Stimulated activated naive B cell treated with anti-CD40 and anti-IgM and Interleukin-4, amounts not matched to agents 10 μg/mL and 1 μg/mL and 100 μg/mL, for 72 hours (primary cell): ENCODE results near the gene KCNA5.

Source experiments
- ATAC-seq, 2 donors: fragments of 150-1000 bp; cut with Tn5 transposase; replicated peaks; 2 replicates each; pipeline ENCODE4 v1.10.0; 2021; ENCODE audit warnings: moderate library complexity in 1 of 2
- DNase-seq: peaks from one replicate; pipeline ENCODE4 v3.0.0; 2021
- H3K27ac Mint-ChIP-seq: one replicate; pipeline ENCODE4 v1.8.0; 2022; ENCODE audit warnings: mild to moderate bottlenecking, mixed read lengths
- H3K27me3 Mint-ChIP-seq, 2 donors: one replicate each; pipeline ENCODE4 v1.8.0; 2022; ENCODE audit warnings: mixed read lengths in 2 of 2
- H3K36me3 Mint-ChIP-seq, 2 donors: one replicate each; pipeline ENCODE4 v1.8.0; 2022; ENCODE audit warnings: mixed read lengths in 2 of 2, mild to moderate bottlenecking in 1 of 2
- H3K4me1 Mint-ChIP-seq, 2 donors: one replicate each; pipeline ENCODE4 v1.8.0; 2022; ENCODE audit warnings: mixed read lengths in 2 of 2, mild to moderate bottlenecking in 1 of 2
- H3K4me3 Mint-ChIP-seq, 2 donors: one replicate each; pipeline ENCODE4 v1.8.0; 2022; ENCODE audit warnings: mild to moderate bottlenecking in 2 of 2, mixed read lengths in 2 of 2, moderate library complexity in 1 of 2
- H3K9me3 Mint-ChIP-seq, 2 donors: one replicate each; pipeline ENCODE4 v1.8.0; 2022; ENCODE audit warnings: mixed read lengths in 2 of 2, mild to moderate bottlenecking in 1 of 2

KCNA5 gene

DNA sequence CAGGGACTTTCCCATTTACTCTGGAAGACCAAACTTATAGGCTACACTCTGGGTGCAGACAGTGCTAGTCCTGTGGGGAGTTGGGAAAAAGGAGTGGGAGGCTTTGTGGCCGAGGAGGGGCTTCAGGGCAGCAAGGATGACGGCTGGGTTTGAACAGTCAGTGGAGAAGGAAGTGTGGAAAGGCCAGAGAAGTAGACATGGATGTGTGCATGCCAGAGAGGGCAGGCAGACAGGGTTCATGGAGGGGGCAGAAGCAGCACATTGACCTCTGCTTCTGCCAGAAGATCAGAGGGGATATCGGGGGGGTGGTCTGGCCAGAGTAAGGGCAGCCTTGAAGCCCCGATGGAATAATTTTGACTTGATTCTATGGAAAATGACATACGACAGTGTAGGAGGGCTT is 27.2 kb upstream of the KCNA5 start:
- Mint-ChIP-seq H3K4me1 (peaks cover 0 to 2% of the 10 kb centered on the region in 2 donors), H3K27me3 (peaks cover 31 to 72% of the 10 kb centered on the region in 2 donors), H3K4me3 (no peak overlapping the region), H3K27ac (no peak overlapping the region), H3K9me3 (no peaks in the 10 kb centered on the region), H3K36me3 (no peaks in the 10 kb centered on the region)
- no peak for DNase-seq
- no peak for ATAC-seq

DNA sequence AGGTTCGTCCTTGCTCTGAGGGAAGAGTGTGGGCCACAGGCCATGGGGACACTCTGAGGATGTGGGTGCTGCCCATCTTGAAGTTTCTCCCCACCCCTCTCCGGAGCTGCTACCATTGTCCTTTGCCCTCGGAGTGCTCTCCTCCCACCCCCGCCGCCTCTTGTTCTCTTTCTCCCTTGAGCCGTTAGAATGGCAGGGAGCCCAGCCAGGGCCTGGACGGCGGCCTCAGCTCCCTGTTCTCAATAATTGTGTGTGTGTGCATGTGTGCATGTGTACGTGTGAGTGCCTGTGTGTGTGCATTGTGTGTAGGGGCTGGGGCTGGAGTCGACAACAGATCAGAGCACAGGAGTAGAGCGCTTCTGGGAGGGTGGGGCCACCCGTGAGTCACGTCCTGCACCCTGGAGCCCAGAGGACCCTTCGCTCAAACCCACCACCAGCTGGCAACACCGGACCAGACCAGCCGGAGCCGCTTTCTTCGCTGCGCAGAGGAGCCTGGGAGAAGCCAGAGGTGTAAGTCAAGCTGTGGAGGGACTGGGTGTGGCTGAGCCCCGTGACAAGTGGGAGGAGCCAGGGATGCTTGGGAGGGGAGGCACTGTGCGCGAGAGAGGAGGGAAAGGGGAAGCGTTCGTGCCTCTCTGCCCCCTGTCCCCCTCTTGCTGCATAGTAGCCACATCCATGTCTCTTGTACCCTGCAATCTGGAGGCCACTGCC is 25.9 kb upstream of the KCNA5 start:
- Mint-ChIP-seq H3K9me3 (no peaks in the 10 kb centered on the region), H3K27ac (no peak overlapping the region), H3K4me1 (peaks cover 0 to 4% of the 10 kb centered on the region in 2 donors), H3K27me3 (peaks cover 31 to 66% of the 10 kb centered on the region in 2 donors), H3K4me3 (no peak overlapping the region), H3K36me3 (no peaks in the 10 kb centered on the region)
- ATAC-seq (no peak), DNase-seq (no peak)

DNA sequence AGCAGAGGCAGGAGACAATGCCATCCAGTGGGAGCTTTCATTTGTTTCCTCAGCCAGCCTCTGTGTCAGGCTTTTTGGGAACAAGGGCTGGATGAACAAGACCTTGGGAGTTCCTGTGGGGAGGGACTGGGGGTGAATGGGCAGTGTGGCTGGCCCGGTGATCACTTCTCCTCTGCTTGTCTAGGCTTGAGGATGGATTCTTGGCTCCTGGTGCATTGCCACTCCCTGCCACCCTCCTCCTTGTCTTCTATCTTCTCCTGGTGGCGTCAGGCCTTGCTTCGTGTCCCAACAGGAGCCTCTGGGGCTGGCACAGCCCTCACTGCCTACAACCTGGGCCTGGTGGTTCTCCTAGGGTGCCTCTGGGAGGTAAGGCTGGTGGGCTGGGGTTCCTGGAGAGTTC is 25.0 kb upstream of the KCNA5 start:
- peaks cover 31 to 65% of the 10 kb centered on the region in 2 donors for H3K27me3 Mint-ChIP-seq
- H3K36me3 Mint-ChIP-seq, result no peaks in the 10 kb centered on the region
- H3K4me1 Mint-ChIP-seq, result peaks cover 0 to 4% of the 10 kb centered on the region in 2 donors
- no peak overlapping the region for H3K27ac Mint-ChIP-seq
- ATAC-seq, result no peak
- no peak overlapping the region for H3K4me3 Mint-ChIP-seq
- no peaks in the 10 kb centered on the region for H3K9me3 Mint-ChIP-seq
- no peak for DNase-seq

DNA sequence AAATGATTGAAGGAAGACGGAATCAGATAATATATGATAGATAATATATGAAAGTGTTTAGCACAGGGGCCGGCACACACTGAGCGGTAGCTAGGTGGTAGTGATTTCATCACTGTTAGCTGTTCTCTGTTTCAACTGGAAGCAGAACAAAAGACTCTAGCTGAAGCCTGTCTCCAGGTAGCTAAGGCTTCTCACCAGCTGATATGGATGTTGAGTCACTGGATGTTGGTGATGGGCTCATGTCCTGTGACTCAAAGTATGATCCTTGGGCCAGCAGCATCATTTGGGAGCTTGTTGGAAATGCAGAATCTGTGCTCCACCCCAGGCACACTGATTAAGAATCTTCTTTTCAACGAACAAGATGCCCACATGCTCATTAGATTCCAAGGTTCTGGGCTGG is 21.7 kb upstream of the KCNA5 start:
- ATAC-seq, result no peak
- Mint-ChIP-seq H3K27me3 (peaks cover 43 to 67% of the 10 kb centered on the region in 2 donors), H3K36me3 (no peaks in the 10 kb centered on the region), H3K4me3 (no peak overlapping the region), H3K4me1 (peaks cover 0 to 2% of the 10 kb centered on the region in 2 donors), H3K27ac (no peak overlapping the region), H3K9me3 (no peaks in the 10 kb centered on the region)
- no peak for DNase-seq

DNA sequence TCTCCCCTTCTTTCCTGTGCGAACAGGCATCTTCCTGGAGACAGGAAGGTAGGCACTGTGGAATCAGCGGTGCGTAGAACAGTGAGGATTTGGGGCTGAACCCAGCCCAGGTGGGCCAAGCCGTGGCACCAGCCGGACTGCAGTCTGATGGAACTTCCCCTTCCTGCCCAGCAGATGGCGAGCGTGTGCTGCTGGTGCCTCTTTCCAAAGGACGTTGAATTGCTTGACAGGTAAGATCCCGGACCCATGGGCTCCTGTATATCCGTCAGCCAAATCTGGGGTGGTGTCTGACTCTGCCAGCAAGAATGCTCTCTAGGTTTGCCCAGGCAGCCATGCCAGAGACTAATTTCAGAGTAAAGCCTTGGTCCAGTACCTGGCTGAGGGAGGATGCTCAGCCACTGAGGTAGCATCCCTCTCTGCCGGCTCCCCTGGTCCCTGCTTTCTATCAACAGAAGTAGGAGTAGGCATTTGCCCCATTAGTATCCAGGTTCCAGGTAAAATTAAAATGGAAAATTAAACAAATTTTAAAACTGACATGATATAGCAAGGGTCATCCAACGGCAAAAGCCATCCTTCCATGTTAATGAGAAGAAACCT is 21.1 kb upstream of the KCNA5 start:
- H3K27ac Mint-ChIP-seq, result no peak overlapping the region
- H3K4me1 Mint-ChIP-seq, result peaks cover 0 to 2% of the 10 kb centered on the region in 2 donors
- peak; percentile 73 to 82 for ATAC-seq

DNA sequence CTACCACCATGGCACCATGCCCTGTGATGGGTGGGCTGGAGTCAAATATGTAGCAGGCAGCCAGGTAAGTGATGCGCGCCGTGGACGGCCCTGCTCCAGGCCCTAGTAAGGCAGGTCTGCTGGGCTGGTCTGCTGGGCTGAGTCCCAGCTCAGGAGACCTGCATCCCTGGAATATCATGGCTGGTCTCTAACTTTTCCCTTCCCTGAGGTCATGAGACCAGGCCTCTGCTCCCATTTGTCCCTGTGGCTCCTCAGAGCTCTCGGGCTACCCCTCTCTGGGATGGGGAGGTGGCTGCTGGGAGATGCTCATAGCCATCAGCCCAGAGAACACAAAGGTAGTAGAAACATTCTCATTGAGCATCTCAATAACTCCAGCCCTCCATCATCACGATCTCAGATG is 19.8 kb upstream of the KCNA5 start:
- no peaks in the 10 kb centered on the region for H3K36me3 Mint-ChIP-seq
- H3K4me3 Mint-ChIP-seq, result no peak overlapping the region
- no peaks in the 10 kb centered on the region for H3K9me3 Mint-ChIP-seq
- peaks cover 40 to 59% of the 10 kb centered on the region in 2 donors for H3K27me3 Mint-ChIP-seq
- DNase-seq (no peak), ATAC-seq (no peak)
- peaks cover 0 to 2% of the 10 kb centered on the region in 2 donors for H3K4me1 Mint-ChIP-seq
- H3K27ac Mint-ChIP-seq, result no peak overlapping the region

More for the DNA sequence above, 21.1 kb upstream of the KCNA5 start:
- Mint-ChIP-seq H3K36me3 (no peaks in the 10 kb centered on the region), H3K27me3 (peaks cover 45 to 67% of the 10 kb centered on the region in 2 donors), H3K9me3 (no peaks in the 10 kb centered on the region), H3K4me3 (no peak overlapping the region)
- DNase-seq, result peak; percentile 20

DNA sequence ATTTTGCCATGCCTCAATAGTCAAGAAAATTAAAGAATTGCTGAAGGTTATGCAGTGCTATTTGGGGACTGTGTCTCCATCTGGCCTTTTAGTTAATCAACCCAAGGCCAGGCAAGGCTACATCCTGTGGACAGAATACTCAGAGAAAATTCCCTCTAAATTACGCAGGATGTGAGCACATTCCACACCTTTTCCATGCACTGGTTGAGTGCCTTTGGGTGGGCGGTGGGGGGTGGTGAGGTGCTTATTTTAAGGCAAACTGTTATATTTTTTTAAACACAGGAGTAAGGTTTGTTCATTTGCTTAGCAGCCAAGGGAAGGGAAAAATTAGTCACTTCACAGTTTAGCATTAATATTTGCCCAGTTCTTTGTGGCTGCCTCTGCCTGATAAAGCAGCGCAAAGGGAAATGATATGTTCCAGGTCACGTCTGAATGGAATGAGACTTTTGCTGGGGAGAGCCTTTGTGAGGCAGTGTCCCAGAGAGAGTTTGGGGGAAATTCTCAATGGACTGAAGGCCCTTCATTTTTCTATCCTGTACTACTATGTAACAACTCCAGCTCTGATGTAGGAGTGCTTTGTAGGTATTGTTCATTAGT is 17.2 kb upstream of the KCNA5 start:
- no peak for DNase-seq
- no peak for ATAC-seq
- peaks cover 0 to 2% of the 10 kb centered on the region in 2 donors for H3K4me1 Mint-ChIP-seq
- H3K4me3 Mint-ChIP-seq, result no peak overlapping the region
- no peaks in the 10 kb centered on the region for H3K9me3 Mint-ChIP-seq
- peaks cover 28 to 33% of the 10 kb centered on the region in 2 donors for H3K27me3 Mint-ChIP-seq
- H3K27ac Mint-ChIP-seq, result no peak overlapping the region
- H3K36me3 Mint-ChIP-seq, result no peaks in the 10 kb centered on the region

DNA sequence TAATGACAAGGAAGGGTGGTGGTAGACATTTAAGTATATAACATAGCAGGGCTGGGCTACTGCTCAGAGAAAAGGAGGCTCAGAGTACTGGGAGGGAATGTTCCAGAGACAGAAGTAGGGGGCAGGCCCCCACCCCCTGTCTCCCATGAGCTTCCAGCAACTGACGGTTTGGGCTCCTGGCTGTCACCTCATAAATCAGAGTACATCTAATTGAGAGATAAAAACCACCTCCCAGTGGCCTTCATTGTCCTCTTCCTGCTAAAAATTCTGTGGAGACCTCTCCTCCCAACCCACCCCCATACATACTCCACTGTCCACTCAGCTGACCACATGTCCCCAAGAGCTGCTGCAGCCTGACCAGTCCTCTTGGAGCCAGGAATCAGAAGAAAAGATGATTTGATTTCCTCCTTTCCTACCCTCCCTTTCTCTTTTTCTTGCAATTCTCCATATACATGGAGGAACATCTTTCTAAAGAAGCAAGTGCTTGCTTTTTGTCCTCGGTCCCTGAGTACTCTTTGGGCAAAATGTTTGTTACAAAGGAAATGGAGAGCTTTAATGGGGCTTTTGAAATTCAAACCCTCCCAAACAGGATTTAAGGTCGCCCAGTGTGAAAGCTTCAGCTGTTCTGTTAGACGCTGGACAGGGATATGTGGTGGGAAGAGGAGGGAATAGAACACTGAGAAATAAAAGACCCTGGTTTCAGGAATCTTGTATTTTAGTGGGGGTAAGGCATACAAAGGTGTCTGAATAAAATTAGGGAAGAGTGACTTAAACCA is 16.4 kb upstream of the KCNA5 start:
- DNase-seq (no peak), ATAC-seq (no peak)
- no peaks in the 10 kb centered on the region for H3K9me3 Mint-ChIP-seq
- peaks cover 25 to 31% of the 10 kb centered on the region in 2 donors for H3K27me3 Mint-ChIP-seq
- H3K36me3 Mint-ChIP-seq, result no peaks in the 10 kb centered on the region
- H3K4me1 Mint-ChIP-seq, result peaks cover 0 to 2% of the 10 kb centered on the region in 2 donors
- H3K4me3 Mint-ChIP-seq, result no peak overlapping the region
- H3K27ac Mint-ChIP-seq, result no peak overlapping the region

DNA sequence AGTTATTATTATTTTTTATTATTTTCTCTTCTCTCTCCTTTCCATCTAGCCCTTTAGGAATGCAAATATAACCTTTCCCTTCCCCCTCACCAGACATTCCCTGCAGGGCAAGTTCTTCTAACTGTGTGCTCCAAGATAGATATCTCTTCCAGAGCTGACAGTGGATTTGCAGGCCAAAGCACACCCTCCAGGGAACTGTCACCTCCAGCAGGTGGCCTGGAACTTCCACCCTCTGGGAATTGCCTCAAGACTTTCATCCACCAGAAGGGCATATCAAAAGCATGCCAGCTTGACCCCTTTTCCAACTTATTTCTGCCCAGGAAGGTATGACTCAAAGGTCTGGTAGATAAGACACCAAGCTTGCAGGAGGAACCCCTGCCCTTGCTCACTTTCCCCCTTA is 13.6 kb upstream of the KCNA5 start:
- DNase-seq (no peak), ATAC-seq (no peak)
- no peaks in the 10 kb centered on the region for H3K9me3 Mint-ChIP-seq
- H3K27ac Mint-ChIP-seq, result no peak overlapping the region
- peaks cover 2 to 5% of the 10 kb centered on the region in 2 donors for H3K4me1 Mint-ChIP-seq
- H3K4me3 Mint-ChIP-seq, result no peak overlapping the region
- H3K36me3 Mint-ChIP-seq, result no peaks in the 10 kb centered on the region
- peaks cover 20 to 26% of the 10 kb centered on the region in 2 donors for H3K27me3 Mint-ChIP-seq

DNA sequence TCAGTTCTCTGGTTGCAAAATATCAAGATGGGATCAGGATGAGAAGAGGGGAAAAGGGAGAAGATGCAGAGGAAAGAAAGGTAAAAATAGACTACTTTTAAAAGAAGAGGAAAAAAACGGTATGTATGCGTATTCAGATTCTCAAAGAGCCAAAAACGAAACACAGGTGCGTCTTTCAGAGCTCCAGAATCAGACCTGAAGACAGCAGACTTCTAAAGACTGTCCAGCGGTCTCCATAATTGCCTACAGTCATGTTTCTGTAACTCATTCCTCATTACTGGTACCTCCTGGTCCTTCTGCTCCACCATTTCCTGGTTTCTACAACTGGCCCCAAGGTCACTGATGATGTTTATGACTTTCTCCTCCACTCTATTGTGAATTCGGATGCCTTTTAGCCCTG is 12.4 kb upstream of the KCNA5 start:
- H3K27me3 Mint-ChIP-seq, result peaks cover 14 to 15% of the 10 kb centered on the region in 2 donors
- no peak overlapping the region for H3K4me3 Mint-ChIP-seq
- DNase-seq (no peak), ATAC-seq (no peak)
- no peak overlapping the region for H3K27ac Mint-ChIP-seq
- H3K36me3 Mint-ChIP-seq, result no peaks in the 10 kb centered on the region
- peaks cover 2 to 5% of the 10 kb centered on the region in 2 donors for H3K4me1 Mint-ChIP-seq
- H3K9me3 Mint-ChIP-seq, result no peaks in the 10 kb centered on the region

DNA sequence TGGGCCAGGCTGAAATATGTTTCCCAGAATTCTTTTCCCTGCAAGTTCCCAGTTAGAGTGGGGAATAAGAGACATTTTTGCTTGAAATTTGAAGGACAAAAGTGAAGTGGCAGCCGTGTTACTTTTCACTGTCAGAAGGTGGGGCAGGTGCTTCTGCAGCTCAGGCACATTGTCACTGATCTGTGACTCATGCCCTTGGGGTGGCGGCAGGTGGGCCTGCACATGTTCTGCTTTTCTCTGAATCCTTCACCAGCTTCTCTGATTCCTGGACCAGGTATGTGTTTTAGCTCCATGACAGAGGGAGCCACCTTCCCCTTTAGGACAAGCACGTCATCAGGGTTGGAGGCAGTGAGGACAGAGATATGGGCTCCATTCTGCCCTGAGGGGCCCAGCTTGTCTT is 11.7 kb upstream of the KCNA5 start:
- no peak overlapping the region for H3K27ac Mint-ChIP-seq

DNA sequence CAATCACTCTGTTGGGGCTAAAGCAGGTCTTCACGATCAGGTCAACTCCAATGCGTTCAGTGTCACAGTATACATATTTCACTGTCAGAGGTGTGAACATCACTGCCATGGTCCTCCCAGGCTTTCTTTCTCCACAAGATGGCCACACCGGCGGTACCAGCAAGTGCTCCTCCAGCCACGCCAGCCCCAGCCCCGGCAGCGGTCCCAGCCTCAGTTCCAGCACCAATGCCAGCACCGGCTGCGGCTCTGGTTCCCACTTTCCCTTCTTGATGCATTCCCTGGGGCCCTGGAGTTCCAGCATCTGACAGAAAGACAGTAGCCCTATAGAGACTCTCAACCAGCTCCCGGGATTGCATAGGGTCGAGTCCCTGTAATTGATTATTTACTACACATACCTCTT is 10.9 kb upstream of the KCNA5 start:
- ATAC-seq, result no peak
- peaks cover 2 to 5% of the 10 kb centered on the region in 2 donors for H3K4me1 Mint-ChIP-seq

More for the DNA sequence above, 11.7 kb upstream of the KCNA5 start:
- no peak overlapping the region for H3K4me3 Mint-ChIP-seq
- no peaks in the 10 kb centered on the region for H3K36me3 Mint-ChIP-seq
- ATAC-seq (no peak), DNase-seq (no peak)
- peaks cover 2 to 5% of the 10 kb centered on the region in 2 donors for H3K4me1 Mint-ChIP-seq
- H3K27me3 Mint-ChIP-seq, result peaks cover 14% of the 10 kb centered on the region in 2 donors
- no peaks in the 10 kb centered on the region for H3K9me3 Mint-ChIP-seq

DNA sequence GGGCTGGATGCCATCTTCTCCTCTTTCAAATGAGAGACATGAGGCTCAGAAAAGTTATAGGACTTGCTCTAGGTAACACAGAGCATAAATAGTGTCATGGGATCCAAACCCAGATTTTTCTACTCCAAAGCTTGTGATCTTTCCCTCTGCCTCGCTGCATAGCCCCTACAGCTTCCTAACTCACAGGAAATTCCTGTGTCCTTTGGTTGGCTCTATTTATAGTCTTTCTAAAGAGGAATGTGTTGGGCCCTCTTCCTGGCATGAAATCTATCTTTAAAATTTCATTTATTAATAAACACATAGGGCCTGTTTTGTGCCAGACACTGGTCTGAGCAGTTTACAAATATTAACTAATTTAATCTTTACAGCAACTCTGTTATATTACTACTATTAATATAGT is 9.8 kb upstream of the KCNA5 start:
- DNase-seq (no peak), ATAC-seq (no peak)
- Mint-ChIP-seq H3K36me3 (no peaks in the 10 kb centered on the region), H3K4me3 (no peak overlapping the region), H3K9me3 (no peaks in the 10 kb centered on the region), H3K4me1 (peaks cover 2 to 5% of the 10 kb centered on the region in 2 donors), H3K27ac (no peak overlapping the region), H3K27me3 (peaks cover 11 to 12% of the 10 kb centered on the region in 2 donors)

More for the DNA sequence above, 10.9 kb upstream of the KCNA5 start:
- Mint-ChIP-seq H3K27me3 (peaks cover 6 to 8% of the 10 kb centered on the region in 2 donors), H3K36me3 (no peaks in the 10 kb centered on the region), H3K4me3 (no peak overlapping the region), H3K9me3 (no peaks in the 10 kb centered on the region), H3K27ac (no peak overlapping the region)
- no peak for DNase-seq

DNA sequence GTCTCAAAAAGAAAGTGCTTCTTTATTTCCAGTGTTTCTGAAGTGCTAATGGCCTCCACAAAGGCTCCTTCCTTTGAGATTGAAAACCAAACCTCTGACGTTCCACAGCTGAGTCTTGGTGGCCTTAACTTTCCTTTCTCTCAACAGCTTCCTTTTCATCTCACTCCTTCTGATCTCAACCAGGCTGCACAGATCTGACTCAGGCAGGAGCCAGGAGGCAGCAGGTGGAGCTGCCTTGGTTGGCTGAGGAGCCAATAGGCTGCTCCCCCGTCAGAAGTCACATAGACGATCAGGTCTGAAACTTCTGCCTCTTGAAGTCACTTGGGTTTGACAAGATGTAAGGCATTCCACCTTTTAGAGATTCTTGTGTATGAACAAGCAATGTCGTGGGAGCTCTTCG is 9.1 kb upstream of the KCNA5 start:
- Mint-ChIP-seq H3K36me3 (no peaks in the 10 kb centered on the region), H3K27ac (peak overlapping the region; percentile 43), H3K27me3 (peaks cover 13 to 18% of the 10 kb centered on the region in 2 donors), H3K4me3 (no peak overlapping the region), H3K9me3 (no peaks in the 10 kb centered on the region), H3K4me1 (peaks cover 2 to 5% of the 10 kb centered on the region in 2 donors)
- no peak for ATAC-seq
- no peak for DNase-seq
